ENCODE data around the gene FAM149A.

The FAM149A gene

DNA sequence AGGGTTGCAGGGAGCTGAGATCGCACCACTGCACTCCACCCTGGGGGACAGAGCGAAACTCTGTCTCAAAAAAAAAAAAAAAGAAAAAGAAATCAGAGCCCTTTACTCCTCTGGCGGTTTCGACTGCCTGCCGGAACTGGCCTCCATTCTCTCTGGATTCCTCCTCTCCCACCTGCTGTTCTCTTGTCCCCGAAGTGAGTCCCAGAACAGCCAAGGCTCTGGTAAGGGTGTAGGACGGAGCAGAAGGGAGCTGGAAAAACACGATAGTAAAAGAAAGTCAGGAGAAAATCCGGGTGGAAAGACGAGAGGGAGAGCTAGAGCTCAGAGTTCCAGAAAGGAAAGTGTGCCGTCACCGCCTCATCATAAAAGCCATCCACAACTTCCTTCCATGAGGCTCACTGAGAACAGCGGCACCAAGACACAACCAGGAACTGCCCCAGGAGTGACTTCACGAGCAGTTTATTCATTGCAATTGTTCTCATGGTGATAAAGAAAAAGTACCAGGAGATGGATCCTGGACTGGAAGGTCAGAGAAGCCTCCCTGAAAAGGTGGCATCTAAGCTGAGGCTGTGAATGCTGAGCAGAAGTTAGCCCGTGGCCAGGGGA is 23.2 kb upstream of the FAM149A start:
- Histone ChIP-seq H3K4me1 (no peaks in the 10 kb centered on the region), H3K36me3 (no peaks in the 10 kb centered on the region), H3K27me3 (peaks cover 26% of the 10 kb centered on the region), H3K9me3 (no peaks in the 10 kb centered on the region), H3K4me3 (ENCODE audit: low read depth, low read length) (no peak overlapping the region)
- DNase-seq: no peak
- TF ChIP-seq, protein P1, sequence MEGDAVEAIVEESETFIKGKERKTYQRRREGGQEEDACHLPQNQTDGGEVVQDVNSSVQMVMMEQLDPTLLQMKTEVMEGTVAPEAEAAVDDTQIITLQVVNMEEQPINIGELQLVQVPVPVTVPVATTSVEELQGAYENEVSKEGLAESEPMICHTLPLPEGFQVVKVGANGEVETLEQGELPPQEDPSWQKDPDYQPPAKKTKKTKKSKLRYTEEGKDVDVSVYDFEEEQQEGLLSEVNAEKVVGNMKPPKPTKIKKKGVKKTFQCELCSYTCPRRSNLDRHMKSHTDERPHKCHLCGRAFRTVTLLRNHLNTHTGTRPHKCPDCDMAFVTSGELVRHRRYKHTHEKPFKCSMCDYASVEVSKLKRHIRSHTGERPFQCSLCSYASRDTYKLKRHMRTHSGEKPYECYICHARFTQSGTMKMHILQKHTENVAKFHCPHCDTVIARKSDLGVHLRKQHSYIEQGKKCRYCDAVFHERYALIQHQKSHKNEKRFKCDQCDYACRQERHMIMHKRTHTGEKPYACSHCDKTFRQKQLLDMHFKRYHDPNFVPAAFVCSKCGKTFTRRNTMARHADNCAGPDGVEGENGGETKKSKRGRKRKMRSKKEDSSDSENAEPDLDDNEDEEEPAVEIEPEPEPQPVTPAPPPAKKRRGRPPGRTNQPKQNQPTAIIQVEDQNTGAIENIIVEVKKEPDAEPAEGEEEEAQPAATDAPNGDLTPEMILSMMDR (IDR thresholded peaks at IDR 0.05; ENCODE audit: low read depth, low read length): no peak

DNA sequence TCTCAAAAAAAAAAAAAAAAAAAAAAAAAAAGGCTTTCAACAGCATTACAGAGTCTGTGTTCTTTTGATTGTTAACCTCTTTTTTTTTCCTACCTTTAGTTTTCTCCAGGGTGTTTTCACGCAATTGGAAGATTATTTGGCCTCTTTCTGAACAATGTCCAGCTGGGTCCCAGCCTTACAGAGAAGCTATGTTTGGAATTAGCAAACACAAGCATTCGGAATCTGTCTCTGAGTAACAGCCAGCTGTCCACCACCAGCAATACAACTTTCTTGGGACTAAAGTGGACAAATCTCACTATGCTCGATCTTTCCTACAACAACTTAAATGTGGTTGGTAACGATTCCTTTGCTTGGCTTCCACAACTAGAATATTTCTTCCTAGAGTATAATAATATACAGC is 22.3 kb upstream of the FAM149A start:
- DNase-seq: no peak
- no peaks in the 10 kb centered on the region for H3K4me1 ChIP-seq
- TF ChIP-seq, protein P1 (IDR thresholded peaks at IDR 0.05; ENCODE audit: low read depth, low read length): no peak
- no peak overlapping the region for H3K4me3 ChIP-seq (ENCODE audit: low read depth, low read length)
- H3K9me3 ChIP-seq: no peaks in the 10 kb centered on the region
- no peaks in the 10 kb centered on the region for H3K36me3 ChIP-seq
- H3K27me3 ChIP-seq: peaks cover 25% of the 10 kb centered on the region

DNA sequence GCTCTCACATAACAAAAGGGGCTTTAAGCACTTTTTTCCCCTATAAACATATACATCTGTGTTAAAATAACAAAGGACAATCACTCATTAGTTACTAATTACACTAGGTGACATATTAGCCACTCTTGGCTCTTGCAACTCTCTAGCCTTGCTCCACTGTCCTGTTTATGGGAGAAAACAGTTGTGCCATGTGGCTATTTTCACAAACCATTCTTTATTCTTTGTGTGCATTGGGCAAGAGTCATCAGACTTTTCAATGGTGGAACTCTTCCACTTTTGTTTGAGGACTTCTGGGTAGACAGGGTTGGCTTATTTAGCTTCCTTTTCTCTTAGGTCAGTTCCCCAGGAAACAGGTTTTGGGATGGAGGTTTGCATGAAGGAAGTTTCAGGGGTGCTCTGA is 16.0 kb upstream of the FAM149A start:
- Histone ChIP-seq H3K4me1 (no peaks in the 10 kb centered on the region), H3K4me3 (ENCODE audit: low read depth, low read length) (no peak overlapping the region), H3K36me3 (no peaks in the 10 kb centered on the region), H3K27me3 (peaks cover 16% of the 10 kb centered on the region), H3K9me3 (no peaks in the 10 kb centered on the region)
- TF ChIP-seq, protein P1 (IDR thresholded peaks at IDR 0.05; ENCODE audit: low read depth, low read length): no peak
- no peak for DNase-seq

DNA sequence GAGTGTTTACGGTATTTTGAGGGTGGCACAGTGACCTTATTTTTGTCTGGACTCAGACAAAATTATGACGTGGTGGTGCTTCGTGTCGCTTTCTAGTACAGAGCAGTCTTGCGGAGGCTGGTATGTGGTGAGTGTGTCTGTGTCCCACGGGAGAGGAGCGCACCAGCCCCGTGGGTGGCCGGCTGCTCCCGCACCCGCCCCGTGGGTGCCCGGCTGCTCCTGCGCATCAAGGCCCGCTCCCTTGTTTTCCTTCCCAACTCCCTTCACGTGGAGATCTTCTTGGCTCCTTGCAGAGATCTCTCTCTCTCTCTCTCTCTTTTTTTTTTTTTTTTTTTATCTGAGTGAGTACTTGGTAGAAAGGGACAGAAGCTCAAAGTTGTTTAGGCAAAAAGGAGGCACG is 12.2 kb upstream of the FAM149A start:
- no peak for DNase-seq
- TF ChIP-seq, protein P1 (IDR thresholded peaks at IDR 0.05; ENCODE audit: low read depth, low read length): no peak
- Histone ChIP-seq H3K27me3 (peaks cover 14% of the 10 kb centered on the region), H3K36me3 (no peaks in the 10 kb centered on the region), H3K9me3 (no peaks in the 10 kb centered on the region), H3K4me3 (ENCODE audit: low read depth, low read length) (no peak overlapping the region), H3K4me1 (no peaks in the 10 kb centered on the region)

DNA sequence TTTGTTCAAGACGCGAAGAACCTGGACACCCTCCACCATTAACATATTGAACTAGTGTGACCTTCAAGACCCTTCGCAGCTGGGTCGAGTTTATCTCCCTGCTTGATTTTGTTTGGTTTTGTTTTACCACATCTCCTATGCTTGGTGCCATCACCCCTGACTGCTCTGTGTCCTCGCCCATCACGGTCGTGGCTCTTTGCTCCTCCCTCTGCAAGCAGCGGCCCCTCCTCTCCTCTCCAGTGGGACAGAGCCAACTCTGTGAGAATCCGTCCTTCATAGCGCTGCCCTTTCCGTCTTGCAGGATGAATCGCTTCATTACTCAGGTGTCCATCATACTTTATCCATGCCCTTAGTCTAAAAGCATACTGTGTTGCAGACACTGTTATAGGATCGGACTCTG is 9.1 kb upstream of the FAM149A start:
- Histone ChIP-seq H3K4me1 (no peaks in the 10 kb centered on the region), H3K27me3 (peaks cover 5% of the 10 kb centered on the region), H3K4me3 (ENCODE audit: low read depth, low read length) (no peak overlapping the region), H3K36me3 (no peaks in the 10 kb centered on the region), H3K9me3 (no peaks in the 10 kb centered on the region)
- DNase-seq: no peak
- TF ChIP-seq, protein P1 (IDR thresholded peaks at IDR 0.05; ENCODE audit: low read depth, low read length): no peak

DNA sequence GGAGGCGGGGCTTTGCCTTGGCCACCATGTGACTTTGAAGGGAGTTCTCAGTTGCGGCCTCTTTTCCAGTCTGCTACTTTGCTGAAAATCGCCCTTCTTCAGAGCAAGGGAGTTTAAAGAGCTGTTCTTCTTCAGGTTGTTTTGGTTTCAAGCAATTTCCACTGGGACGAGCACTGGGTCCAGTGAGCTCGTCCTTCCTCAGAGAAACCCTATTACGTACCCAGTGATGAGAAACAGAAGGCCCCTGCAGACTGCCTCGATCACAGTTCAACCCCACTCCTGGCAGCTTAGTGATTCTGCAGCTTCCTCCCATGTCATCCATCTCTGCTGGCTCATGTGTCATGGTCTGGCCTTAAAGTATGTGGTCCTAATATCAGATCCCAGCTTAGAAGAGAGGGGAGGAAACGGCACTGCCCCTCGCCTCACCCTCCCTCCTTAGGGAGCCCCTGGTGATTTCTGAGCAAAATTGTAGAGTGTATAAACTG is 7.8 kb upstream of the FAM149A start:
- no peaks in the 10 kb centered on the region for H3K36me3 ChIP-seq
- H3K4me1 ChIP-seq: no peaks in the 10 kb centered on the region
- H3K27me3 ChIP-seq: peaks cover 5% of the 10 kb centered on the region
- H3K9me3 ChIP-seq: no peaks in the 10 kb centered on the region
- DNase-seq: no peak
- no peak overlapping the region for H3K4me3 ChIP-seq (ENCODE audit: low read depth, low read length)
- TF ChIP-seq, protein P1 (IDR thresholded peaks at IDR 0.05; ENCODE audit: low read depth, low read length): no peak

Data from BE2C (cell line).